ENCODE results near the gene AACS. TPM values are rescaled to one million over a fixed set of nuclear protein-coding genes. Genes with fewer than 3 reads are reported as not detected.

The AACS gene
- total and polyA plus RNA-seq, 2 of the 4 experiments (the other 2 are of a cell fraction) = 22.0 to 24.9 TPM

DNA sequence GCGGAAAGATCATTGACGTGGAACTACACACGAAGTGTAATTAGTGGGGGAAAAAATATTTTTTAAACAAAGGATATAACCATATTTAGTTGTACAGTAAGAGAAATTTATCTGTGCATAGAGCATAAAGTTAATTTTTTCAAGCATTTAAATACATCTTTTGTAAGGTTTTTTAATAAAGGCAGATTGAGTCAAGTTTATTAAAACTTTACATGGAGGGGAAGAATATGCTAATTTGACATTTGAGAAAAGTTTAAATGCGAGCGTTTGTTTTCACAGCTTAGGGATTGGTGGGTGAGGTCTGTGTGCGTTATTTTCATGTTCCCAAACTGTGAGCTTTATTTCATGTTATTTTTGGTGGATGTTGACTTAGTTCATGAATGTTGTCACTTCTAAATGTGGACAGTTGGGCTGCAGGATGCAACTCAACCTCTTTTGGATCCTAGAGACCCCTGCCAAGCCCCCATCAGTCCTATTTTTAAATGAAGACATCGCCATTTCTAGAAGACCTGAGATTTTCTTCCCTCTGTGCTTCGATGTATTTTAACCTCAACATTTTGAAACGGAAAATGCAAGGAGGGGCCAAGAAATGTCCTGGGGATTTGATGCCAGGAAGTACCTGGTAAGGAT lies 39.5 kb upstream of the AACS start:
- no peaks in the 10 kb centered on the region for H4K20me1 ChIP-seq (ENCODE audit: insufficient read depth, low read length)
- no peak overlapping the region for H3K18ac ChIP-seq (ENCODE audit: low read depth, low read length)
- H3K4me1 ChIP-seq (ENCODE audit: control insufficient read depth, insufficient read depth, low read length) = no peaks in the 10 kb centered on the region
- intact Hi-C loops (cut with micrococcal nuclease) (no loop called here), in situ Hi-C loops (cut with MboI; ENCODE audit: low sequenced_read_pairs) (no loop called here), dilution Hi-C loops (cut with HindIII; ENCODE audit: low sequenced_read_pairs, unreplicated experiment) (no loop called here)
- no peak overlapping the region for H3K4ac ChIP-seq (ENCODE audit: low read depth, low read length)
- no peak overlapping the region for H3K14ac ChIP-seq (replicated peaks; ENCODE audit: low read depth, low read length)
- no peak overlapping the region for H2BK15ac ChIP-seq (ENCODE audit: low read depth, low read length)
- ATAC-seq (ENCODE audit: low read depth) (no peak), DNase-seq (no peak)
- no peak overlapping the region for H4K5ac ChIP-seq (ENCODE audit: low read depth, low read length)
- H3K79me1 ChIP-seq (ENCODE audit: low read depth in 1 of 2, low read length in 2 of 2) = no peaks in the 10 kb centered on the region
- BruUV-seq (replicated peaks) = no TSS peak
- no peak overlapping the region for H3K4me2 ChIP-seq (ENCODE audit: low read depth, low read length)
- H4K91ac ChIP-seq (ENCODE audit: insufficient read depth, low read depth, low read length) = no peak overlapping the region
- no peaks in the 10 kb centered on the region for H3K9me1 ChIP-seq (ENCODE audit: insufficient read depth, low read length)
- CTCF ChIA-PET = no interaction called here
- TF ChIP-seq MAZ (IDR thresholded peaks at IDR 0.05; ENCODE audit: borderline replicate concordance, low read depth, low read length) (no peak), NFE2L2 (IDR thresholded peaks at IDR 0.05; ENCODE audit: low read depth, low read length) (no peak)
- POLR2A ChIA-PET (ENCODE audit: unreplicated experiment) = no interaction called here
- peaks cover 2% of the 10 kb centered on the region; the same call in 1 of the 2 replicates for H3K9me3 ChIP-seq (ENCODE audit: control insufficient read depth, insufficient read depth, low read length)
- H3K4me3 ChIP-seq (ENCODE audit: insufficient read depth, low read depth, low read length) = no peak overlapping the region
- H3K23ac ChIP-seq (ENCODE audit: low read depth, low read length) = no peak overlapping the region
- H3K36me3 ChIP-seq (ENCODE audit: control insufficient read depth, insufficient read depth, low read length) = peaks cover 2% of the 10 kb centered on the region; the same call in 1 of the 2 replicates
- no peaks in the 10 kb centered on the region for H3K27me3 ChIP-seq (ENCODE audit: control insufficient read depth, insufficient read depth, low read length)
- no peak overlapping the region for H2BK120ac ChIP-seq (ENCODE audit: low read depth, low read length)
- no peak overlapping the region for H3K56ac ChIP-seq (ENCODE audit: extremely low read depth, insufficient read depth, low read length)
- H2BK5ac ChIP-seq (ENCODE audit: low read depth, low read length, poor library complexity, severe bottlenecking) = no peak overlapping the region
- H2BK20ac ChIP-seq (ENCODE audit: low read depth, low read length) = no peak overlapping the region
- H3K27ac ChIP-seq (ENCODE audit: insufficient read depth, low read length) = no peak overlapping the region
- H3K9ac ChIP-seq (ENCODE audit: low read depth, low read length) = no peak overlapping the region
- no peak overlapping the region for H2AK5ac ChIP-seq (ENCODE audit: low read depth, low read length)
- H2AK9ac ChIP-seq (replicated peaks; ENCODE audit: low read depth, low read length, poor library complexity) = no peak overlapping the region
- WGBS, 2 experiments (ENCODE audit: extremely low coverage in 2 of 2, insufficient read length in 1 of 2) = no CpG with 5 or more reads among the region's 9 CpGs
- H4K8ac ChIP-seq (ENCODE audit: low read depth in 2 of 2, low read length in 2 of 2) = no peak overlapping the region
- no peak overlapping the region for H2AFZ ChIP-seq (replicated peaks; ENCODE audit: low read length, poor library complexity)
